Daoy (cell line): ENCODE data around the gene STRIT1. TPM values are rescaled to one million over a fixed set of nuclear protein-coding genes. Genes with fewer than 3 reads are reported as not detected.

ENCODE experiments used
- DNase-seq: peaks from one replicate; pipeline ENCODE4 v3.0.0-alpha.2; 2015; ENCODE audit warnings: low read depth
- total RNA-seq: library from RNA; depleted of rRNA; stranded (reverse); fragments of >200 nt; shearing (Covaris generic); gene quantifications from 2 replicates; pipeline ENCODE4 v1.2.3, GENCODE V29; 2014; rRNA removed

Gene STRIT1
- not detected in 2 replicates for total RNA-seq

DNA sequence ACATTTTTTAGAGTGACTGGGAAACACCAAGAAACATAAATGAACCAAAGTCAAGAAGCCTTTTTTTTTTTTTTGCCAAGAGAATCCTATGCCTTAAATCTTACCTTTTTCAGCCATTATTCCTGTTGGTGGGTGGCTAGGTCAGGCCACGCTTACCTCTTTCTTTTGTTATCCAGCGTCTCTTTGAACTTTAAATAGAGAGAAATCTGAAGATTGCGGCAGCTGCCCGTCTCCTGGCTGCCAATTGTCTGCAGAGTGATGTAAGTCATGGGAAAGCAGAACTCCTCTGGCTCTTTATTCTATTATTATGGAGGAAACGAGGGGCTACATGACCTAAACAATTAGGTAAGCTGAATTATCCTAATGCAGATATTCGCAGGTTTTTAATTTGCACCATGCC is at the start of gene STRIT1:
Gene STRIT1 (minus strand): TSS at position 168 of the 400 bp plus-strand sequence.
- no peak for DNase-seq

- no peak for DNase-seq
Observed at GRCh38 chr3:155342344-155342743, 48.9 kb upstream of the STRIT1 start.

GRCh38 chr3:155339052-155339451 is 45.6 kb upstream of the STRIT1 start:
- no peak for DNase-seq

DNA sequence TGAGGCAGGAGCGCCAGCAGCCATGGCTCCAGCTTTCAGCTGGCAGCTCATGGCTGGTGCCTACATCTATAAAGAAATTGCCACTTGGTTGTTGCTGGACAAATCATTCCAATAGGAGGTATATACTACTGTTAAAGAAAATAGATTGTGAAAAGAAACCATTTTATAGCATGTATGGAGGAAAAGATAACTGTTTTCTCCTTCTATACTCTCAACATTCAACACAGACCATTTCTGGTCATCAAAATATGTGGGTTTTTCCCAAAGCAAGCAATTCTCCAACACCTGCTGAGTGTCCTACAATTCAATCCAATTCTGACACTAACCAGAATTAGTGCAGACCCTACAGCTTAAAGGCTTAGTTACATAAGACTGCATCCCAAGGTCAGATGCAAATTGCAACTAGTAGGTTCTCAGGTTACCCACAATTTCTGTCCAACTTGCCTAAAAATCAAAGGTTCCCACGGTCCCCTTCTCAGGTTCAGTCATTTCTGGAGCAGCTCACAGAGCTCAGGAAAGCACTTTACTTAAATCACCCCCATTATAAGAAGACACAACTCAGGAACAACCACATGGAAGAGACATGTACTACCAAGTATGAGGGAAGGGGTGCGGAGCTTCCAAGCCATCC is 42.4 kb upstream of the STRIT1 start:
- no peak for DNase-seq

GRCh38 chr3:155334914-155335723 is 41.6 kb upstream of the STRIT1 start:
- no peak for DNase-seq

- DNase-seq, result no peak
Observed at GRCh38 chr3:155334215-155334913, 40.9 kb upstream of the STRIT1 start.

DNA sequence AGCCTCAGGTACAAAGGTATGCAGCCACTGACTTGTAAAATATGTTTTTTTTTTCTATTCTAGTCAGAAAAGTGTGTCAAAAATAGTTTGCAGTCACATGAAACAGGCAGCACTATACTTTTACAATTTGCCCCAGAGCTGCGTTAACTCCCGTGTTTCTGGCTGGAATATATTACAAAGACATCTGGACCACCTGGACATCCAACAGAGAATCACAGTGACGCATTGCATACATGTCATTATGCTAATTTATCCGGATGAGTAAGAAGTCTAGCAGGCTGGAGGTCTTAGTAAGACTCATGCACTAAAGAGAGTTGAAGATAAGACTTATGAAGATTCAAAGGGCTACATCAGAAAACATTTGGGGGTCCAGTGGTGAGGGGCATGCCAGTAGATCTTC is 39.2 kb upstream of the STRIT1 start:
- no peak for DNase-seq

GRCh38 chr3:155331078-155331477 is 37.6 kb upstream of the STRIT1 start:
- DNase-seq, result no peak

DNA sequence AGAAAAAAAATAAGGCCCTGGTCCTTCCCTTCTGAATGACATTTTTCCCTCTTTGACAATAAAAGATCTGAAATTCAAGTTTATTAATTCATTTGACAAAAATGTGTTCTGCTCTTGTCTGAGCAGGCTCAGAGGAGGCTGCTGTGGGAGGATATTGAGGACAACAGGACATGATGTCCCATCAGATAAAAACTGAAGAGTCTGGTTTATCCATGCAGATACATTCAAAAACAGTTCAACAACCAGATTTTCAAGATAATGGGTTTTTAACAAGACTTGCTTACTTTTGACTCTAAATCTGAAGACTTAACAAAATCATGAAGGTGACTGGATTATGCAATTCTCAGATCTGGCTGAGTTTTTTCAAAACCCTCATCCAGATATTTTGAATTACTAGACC is 36.9 kb upstream of the STRIT1 start:
- DNase-seq, result no peak

- DNase-seq, result no peak
Observed at GRCh38 chr3:155329513-155330048, 36.1 kb upstream of the STRIT1 start.

GRCh38 chr3:155327871-155328270 is 34.4 kb upstream of the STRIT1 start:
- DNase-seq, result no peak

DNA sequence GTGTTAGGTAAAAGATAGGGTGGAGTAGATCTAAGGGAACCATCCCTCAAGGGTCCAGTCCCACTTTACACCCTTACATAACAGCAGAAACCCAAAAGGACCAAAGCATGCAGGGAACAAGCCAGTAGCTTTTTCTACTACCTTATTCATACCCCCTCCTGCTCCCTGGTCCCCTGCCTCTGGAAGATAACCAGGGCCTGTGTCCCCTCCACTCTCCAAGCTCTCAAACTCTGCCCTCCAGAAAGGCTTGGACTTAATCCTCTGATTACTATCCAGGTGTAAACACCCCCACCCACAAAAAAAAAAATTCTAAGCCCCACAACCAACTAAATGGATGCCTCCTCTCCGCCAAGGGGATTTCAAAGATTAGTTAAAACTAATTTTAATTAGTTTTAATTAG is 33.9 kb upstream of the STRIT1 start:
- DNase-seq, result no peak

DNA sequence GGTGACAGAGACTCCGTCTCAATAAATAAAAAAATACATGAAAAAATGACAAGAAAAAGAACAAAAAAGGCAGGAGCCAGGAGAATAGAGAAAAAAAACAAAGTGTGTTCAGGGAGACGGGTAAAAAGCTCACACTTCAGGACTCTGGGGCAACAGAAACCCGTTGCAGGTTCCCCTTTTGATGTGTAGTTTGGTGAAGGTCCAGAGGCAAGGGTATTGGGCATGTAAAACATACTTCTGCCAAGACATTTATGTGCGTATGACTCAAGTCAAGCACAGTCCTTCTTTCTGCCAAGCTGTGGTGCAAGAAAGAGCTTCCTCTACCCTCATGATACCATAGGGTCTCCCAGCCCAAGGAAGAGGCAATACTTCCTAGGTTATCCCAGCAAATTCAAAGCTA is 33.4 kb upstream of the STRIT1 start:
- DNase-seq, result no peak

GRCh38 chr3:155326244-155326643 is 32.8 kb upstream of the STRIT1 start:
- DNase-seq, result no peak

- peak; percentile 6 for DNase-seq
Observed at GRCh38 chr3:155325263-155325835, 31.9 kb upstream of the STRIT1 start.

GRCh38 chr3:155323063-155323666 is 29.7 kb upstream of the STRIT1 start:
- DNase-seq, result peak; percentile 6

DNA sequence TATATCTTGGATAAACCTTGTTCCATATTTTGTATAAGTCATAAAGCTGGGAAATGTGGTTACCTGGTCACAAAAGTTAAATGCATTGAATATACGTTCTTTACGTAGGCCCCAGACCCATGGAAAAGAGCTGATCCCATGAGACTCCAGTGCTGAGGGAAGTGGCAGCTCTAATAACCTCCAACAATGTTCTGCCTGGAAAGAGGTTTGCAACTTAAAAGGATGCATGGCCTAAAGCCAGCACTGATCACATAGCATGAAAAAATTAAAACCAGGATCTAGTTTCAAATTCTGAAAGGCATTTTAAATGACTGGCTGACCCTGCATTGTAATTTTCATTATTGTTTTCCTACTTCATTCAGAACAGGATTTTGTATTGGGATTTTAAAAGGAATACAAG is 27.9 kb upstream of the STRIT1 start:
- no peak for DNase-seq

DNA sequence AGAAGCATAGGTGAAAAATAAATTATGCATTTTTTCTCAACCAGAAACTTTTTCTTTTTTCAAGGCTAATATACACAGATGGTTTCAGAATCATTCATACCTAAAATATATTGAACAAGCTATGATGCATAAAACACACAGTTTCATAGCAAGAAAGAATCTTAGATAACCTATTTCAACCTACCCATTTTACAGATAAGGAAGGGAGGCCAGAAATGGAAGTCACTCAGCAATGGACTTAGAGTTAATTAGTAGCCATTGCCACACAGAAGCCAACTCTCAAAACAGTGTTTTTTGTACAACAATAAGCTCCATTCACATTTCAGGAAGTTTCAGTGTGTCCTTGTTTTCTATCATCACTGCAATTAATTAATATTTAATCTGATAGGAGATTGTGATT is 27.5 kb upstream of the STRIT1 start:
- no peak for DNase-seq

GRCh38 chr3:155318740-155319139 is 25.3 kb upstream of the STRIT1 start:
- no peak for DNase-seq

DNA sequence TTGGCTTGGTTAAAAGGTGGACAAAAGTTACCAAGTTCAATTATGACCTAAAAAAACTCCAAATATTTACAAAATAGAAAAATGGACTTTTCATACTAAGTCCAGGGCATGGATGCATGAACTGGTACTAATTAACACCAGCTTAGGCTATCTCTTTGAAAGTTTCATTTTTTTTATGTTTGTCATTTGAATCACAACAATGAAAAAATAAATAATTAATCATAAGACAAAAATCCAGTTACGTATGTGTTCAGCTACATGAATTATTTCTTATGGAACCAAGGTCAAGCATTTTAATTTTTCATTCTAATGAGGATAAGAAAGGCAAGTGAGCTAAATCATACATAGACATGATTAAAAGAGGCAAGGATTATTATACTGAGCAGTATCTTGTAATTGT is 23.7 kb upstream of the STRIT1 start:
- no peak for DNase-seq

DNA sequence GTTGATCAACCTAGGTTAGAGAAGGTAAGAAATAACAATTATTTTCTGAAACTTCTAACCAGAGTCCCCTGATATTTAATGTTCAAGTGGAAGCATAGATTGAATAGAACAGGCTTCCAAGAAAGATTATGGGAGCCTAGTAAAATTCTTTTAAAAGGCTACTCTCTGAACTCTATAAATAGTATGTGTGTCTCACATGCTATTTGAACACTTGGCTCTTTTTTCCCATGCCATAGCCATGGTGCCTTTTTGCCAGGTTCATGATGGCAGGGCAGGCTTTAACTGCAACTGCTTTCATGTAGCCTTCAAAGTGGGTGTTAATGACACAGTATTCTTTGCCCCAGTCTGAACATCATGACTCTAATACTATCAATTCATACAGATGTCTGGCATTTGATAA is 22.9 kb upstream of the STRIT1 start:
- no peak for DNase-seq

DNA sequence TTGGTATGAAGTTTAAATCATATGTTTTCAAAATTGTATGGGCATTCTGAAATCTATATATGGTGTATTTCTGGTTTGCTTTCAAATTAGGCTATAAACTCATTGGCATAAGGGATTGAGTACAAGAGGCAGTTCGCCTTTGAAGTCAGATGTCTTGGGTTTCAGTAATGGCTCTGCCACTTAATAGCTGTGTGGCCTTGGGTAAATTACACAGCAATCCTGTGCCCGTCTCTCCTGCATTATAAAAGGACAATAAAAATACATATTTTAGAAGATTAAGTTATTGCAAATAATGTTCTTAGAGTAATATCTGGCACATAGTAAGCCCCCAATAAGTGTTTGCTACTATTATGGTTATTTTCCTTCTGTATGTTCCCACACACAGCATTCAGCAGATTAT is 20.4 kb upstream of the STRIT1 start:
- DNase-seq, result no peak
